ENCODE results near the gene SYNRG.
"Not testable (repeated sequence)": the region's sequence is repeated elsewhere in the genome, so short reads cannot be mapped to it uniquely, and the experiment has no call there.

Gene SYNRG

DNA sequence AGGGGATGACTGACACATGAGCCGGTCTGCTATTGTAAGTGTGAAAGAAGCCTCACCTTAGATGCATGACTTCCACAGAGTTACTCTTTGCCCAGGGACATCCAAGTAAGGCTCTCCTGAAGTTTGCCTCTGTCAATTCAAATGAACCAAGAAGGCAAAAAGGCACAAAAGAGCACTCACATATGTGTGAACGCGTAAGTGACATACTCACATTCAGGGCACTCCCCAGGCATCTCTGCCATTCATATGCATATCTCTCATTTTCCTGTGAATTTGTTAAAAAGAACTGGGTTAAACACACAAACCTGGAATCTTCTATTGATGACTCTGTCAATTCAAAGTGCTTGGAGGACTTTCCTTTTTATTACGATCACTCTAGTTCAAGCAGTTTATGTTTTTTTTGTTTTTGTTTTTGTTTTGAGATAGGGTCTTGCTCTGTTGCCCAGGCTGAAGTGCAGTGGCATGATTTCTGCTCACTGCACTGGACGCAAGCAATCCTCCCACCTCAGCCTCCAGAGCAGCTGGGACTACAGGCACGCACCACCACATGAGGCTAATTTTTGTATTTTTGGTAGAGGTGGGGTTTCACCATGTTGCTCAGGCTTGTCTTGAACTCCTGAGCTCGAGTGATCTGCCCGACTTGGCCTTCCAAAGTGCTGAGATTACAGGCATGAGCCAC lies 70.1 kb downstream of the SYNRG start:
- no peak for DNase-seq (ENCODE audit: low spot score)

DNA sequence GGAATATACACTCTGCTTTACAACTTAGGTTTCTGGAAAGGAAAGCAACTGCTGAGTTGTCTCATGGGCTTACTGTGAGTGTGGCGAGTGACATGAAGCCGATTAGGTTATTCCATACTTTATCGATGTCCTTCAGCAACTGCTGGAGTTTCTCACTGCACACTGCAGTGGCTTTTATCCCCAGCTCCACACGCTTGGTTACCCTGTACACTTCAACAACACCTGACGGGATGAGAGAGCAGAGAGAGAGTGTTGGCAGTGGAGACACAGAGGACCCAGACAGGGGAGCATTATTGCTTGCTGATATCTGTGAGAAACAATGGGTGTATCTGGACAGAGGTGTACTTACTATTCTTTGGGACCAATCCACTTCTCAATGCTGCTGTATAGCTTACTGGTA lies 73.3 kb downstream of the SYNRG start:
- no peak for DNase-seq (ENCODE audit: low spot score)

DNA sequence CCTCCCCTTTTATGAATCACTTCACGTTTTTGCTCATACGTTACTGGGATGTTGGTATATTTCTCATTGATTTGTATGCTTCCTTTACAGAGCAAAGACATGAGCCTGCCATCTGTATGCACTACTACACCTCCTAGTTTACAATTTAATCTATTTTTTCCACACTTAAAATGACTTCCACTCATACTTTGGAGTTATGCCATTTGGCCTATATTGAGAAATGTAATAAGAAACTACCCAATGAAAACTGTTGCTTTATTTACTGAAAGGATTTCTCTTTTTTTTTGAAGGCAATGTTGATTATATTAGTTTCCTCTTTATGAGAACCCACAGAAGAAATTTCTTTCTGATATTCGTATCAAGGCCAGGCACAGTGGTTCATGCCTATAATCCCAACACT lies 76.5 kb downstream of the SYNRG start:
- no peak for DNase-seq (ENCODE audit: low spot score)

DNA sequence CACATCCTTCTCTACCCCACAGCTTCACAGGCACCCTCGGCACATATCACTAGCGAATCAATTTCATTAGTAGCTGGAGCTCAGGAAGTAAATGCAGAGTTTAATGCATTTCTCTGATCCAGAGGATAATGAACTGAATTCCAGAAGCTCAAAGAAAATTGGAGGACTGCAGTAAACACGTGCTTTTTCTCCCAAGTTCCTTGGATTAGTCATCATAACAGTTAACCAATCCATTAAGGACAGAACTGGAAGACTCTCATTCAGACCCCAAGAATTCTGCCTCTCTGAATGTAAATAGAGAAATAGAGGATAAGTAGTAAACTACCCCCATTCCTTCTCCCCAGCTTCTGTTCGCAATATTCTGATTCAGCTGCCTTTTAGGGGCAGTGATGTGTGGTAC lies 78.8 kb downstream of the SYNRG start:
- no peak for DNase-seq (ENCODE audit: low spot score)

DNA sequence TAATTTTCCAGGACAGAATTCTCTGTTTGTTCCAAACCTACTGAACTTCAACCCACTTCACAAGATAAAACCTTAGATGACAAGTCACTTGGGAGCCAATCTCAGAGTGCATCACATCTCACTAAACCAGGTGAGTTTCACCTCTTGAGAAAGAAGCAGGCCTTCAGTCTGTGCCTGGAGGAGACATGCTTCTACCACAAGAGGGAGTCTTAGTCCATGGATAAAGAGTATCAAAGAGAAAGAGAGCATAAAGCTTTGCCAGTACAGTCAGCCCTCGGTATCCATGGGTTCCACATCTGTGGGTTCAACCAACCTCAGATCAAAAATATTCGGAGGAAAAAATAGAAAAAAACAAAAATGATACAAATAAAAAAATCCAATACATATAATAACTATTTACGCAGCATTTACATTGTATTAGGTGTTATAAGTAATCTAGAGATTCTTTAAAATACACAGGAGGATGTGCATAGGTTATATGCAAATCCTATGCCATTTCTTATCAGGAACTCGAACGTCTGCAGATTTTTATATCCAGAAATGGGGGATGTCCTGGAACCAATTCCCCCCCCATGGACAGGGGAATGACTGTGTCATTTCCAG lies 81.9 kb downstream of the SYNRG start:
- peak; percentile 70 for DNase-seq (ENCODE audit: low spot score)

DNA sequence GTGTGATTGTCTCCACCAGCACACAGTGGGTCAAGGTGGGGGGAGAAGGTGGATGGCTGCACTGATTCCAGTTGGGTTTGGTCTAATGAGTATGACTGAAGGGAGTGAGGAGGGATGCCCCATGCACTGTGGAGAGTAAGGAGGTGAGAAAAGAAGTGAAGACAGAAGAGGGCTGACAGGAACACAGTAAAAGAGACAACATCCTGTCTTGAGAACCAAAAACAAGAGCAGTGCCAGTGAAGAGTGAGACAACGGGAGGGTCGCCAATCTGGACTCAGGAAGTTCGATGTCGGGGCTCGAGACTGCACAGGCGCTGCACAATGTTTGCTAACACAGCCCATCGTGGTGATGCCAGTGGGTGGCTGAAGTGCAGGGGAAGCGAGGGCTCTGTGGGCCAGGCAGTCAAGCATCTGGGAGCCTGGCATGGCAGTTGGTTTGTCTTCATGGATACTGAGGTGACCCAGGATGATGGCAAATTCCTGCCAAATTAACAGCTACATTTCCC lies 85.5 kb downstream of the SYNRG start:
- no peak for DNase-seq (ENCODE audit: low spot score)

DNA sequence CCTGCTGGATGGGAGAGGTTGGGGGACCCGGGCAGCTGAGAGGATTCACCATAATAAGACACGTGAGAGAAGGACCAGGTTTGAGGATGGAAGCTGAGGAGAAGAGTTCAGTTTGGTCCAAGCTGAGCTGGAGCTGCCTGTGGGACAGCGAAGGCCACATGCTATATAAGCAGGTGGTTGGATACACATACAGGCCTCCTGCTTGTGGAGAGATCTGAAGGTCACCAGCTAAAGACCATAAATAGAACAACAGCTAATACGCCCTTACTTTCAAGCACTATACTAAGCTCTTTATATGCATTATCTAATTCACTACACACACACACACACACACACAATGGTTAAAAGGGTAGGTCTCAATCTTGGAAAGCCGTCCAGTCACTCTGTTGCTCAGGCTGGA lies 87.4 kb downstream of the SYNRG start:
- DNase-seq (ENCODE audit: low spot score): no peak

DNA sequence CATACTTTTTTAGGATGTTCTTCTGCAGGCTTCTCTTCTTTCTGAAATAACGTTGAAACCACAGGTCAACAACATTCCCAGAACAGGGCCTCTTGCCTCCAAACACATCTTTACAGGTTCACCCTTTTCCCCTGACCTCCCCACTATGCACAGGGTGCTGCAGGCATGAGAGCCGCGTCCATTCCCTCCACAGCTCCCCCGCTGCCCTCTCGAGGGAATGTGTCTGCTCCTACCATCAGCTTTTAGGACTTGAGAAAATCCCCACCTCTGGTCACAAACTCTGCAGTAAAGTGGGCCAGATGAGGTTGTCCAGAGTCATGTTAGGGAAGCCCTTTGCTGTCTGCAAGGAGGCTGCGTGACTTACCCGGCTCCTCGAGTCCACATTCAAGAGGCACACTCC lies 89.0 kb downstream of the SYNRG start:
- no peak for DNase-seq (ENCODE audit: low spot score)

DNA sequence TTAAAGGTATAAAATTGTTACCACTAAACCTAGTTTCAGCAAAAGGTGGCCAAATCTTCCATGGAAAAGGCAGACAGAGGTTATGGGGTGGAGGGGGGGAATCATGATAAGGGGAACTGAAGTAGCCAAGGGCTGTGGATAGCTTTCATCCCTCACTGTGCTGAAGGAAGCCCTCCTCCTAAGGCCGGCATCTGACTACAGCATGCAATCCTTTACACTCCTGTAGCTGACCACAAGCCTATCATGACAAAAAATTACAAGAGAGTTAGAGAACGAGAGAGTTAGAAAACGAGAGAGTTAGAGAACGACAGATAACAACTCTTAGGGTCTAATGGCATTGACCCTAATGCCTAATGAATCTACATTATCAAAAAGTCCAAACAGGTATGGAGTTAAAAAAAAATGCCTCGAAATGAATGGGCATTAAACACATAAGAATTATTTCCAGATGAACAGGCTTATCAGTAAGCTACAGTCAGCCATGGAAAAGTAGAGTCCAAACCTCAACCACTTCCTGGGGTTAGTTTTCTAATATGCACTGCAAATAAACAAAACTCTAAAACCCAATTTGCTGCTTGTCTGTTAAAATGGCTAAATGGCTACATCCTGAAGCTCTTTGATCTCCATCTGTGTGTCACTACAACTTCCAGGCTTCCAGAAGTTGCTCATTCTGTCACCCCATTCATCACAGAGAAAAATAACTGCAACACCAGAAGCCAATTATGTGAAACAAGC lies 89.8 kb downstream of the SYNRG start:
- peak; percentile 22 for DNase-seq (ENCODE audit: low spot score)

DNA sequence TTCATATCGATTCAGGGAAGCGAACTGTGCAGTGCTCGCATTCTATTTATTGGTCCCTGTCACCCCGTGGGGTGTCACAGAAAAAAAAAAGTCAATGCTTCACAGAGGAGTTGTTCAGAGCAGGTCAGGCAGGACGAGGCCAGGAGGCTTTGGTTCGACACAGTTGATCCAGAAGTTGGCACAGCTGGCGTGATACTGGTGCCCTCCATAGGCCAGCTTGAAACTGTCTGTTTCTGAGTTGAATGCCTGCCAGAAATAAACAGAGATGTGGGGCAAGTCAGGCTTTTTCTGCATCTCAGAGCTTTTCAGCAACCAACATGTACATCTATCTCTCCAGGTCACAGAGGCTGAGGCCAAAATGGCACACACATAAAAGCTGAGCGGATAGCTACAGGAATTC lies 90.4 kb downstream of the SYNRG start:
- DNase-seq (ENCODE audit: low spot score): no peak

DNA sequence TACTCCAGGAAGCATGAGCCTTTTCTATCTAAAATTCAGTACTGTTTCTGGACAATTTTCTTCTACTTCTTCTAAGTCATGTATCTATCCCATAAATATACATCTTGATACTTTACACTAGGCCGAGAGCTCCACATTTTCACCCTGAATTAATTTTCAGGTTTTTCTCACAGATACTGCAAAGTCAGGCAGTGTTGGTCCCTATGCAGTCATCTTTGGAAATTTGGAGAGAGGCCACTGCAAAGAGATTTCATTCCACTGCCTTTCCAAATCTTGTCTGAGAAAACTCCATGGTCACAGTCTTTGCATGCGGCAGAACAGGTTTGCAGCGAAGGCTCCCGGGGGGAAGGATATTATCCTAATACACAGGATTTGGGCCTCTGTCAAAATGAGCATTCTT lies 91.3 kb downstream of the SYNRG start:
- DNase-seq (ENCODE audit: low spot score): no peak

DNA sequence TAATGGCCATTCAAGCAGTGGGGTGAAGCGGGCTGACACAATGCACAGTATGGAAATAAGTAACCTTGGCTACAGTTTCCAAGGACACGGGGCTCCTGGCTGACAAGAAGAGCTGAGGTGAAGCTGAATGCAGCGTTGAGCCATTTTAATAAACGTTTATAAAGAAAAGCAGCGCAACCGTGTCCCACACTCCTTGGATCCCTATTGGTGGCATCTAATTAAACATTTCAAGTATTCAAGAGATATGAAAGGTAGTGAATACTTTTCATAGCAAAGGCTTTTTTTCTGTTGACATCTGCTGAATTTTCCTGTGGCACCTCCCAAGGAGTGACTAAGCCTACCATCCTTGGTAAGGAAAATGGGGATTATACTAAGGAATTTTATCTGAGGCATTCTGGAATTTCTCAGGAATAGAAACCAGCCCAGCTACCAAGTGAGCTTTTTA lies 93.1 kb downstream of the SYNRG start:
- no peak for DNase-seq (ENCODE audit: low spot score)

DNA sequence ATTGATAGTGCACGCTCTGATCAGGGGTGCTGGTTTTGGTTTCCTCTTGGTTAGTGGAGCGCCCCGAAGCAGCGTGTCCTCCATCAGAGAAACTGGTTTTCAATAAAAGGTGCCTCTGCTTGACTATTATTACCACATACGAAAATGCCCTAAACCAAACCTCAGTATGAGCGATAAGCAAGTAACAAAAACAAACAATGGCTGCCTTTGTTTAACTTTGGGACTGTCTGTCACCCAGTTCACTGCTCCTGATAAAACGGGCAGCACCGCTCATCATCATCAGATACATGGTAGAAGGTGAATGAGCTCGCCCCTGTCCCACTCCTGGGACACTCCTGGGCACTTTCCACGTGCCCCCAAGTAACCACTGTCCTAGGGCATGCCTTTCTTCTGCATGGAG lies 95.5 kb downstream of the SYNRG start:
- no peak for DNase-seq (ENCODE audit: low spot score)

DNA sequence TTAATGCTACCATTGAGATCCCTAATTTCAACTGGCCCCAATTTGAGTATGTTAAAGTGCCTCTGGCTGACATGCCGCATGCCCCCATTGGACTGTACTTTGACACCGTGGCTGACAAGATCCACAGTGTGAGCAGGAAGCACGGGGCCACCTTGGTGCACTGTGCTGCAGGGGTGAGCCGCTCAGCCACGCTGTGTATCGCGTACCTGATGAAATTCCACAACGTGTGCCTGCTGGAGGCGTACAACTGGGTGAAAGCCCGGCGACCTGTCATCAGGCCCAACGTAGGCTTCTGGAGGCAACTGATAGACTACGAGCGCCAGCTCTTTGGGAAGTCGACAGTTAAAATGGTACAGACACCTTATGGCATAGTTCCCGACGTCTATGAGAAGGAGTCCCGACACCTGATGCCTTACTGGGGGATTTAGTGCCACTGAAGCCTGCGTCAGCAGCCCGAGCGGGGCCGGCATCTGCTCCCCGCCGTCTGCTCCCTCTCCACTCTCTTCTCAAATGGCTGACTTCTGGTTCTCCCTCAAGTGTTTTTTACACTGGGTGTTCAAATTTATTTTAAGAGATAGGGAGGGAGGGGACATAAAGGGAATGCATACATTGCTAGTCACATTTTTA lies 96.7 kb downstream of the SYNRG start:
- no peak for DNase-seq (ENCODE audit: low spot score)

DNA sequence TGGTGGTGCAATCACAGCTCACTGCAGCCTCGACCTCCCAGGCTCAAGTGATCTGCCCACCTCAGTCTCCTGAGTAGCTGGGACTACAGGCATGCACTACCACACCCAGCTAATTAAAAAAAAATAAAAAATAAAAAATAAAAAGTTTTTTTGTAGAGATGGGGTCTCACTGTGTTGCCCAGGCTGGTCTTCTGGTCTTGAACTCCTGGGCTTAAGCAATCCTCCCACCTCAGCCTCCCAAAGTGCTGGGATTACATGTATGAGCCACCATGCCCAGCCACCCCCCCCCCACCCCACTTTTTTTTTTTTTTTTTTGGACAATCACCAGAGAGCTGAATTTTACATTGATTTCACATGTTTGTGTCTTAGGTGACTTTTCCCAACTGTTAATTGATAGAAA lies 97.6 kb downstream of the SYNRG start:
- not testable (repeated sequence) for DNase-seq (ENCODE audit: low spot score)

DNA sequence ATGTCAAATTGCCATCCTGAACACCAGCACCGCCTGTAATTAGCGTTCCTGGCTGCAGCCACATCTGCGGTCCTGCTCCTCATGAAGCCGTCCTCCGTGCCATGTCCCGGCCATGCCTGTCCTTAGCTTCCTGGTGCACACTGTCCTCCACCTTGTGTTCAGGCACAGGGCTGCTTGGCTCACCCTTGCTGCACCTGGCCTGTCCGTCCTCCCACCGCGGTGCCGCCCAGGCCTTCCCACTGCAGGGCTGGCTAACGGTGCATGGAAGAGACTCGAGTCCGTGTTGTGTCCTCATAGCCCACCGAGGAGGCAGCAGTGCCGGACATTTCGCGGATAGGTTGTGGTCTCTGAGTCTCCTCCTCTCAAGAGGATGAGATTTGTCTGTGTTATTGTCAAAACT lies 99.2 kb downstream of the SYNRG start:
- no peak for DNase-seq (ENCODE audit: low spot score)

DNA sequence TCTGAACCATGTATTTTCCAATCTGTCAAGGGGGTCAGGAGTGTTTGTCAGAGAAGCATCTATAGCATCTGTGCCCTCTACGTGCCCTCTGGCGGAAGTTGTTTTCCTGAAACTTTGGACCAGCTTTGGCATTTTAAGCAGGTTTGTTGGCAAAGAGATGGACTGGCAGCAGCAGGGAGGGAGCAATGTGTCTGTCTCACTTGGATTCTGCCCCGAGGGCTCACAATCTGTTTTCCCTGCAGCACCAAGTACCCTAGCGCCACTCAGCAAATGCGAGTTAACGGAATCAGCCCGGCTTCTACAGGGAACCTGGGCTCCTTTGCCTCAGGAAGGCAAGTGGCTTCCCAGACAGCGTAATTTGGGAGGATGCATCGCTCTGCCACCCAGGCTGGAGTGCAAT lies 102.1 kb downstream of the SYNRG start:
- no peak for DNase-seq (ENCODE audit: low spot score)

DNA sequence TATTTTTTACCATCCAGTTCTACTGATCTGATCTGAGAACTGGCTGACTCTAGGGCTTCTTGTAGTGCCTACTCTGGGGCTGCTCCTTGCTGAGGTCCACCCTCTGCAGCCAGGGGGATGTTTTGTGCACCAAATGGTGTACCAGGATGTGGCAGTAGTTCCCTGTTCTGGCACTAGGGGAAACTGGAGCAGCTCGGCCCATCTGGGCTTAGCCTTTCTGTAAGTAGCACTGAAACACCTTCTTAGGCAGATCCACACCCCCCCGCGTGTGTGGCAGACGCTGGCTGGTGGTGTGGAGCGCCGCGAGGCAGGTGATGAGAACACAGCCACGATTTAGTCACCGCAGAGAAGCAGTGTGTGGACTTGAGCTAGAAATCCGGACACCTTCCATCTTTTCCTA lies 102.5 kb downstream of the SYNRG start:
- peak; percentile 35 for DNase-seq (ENCODE audit: low spot score)

DNA sequence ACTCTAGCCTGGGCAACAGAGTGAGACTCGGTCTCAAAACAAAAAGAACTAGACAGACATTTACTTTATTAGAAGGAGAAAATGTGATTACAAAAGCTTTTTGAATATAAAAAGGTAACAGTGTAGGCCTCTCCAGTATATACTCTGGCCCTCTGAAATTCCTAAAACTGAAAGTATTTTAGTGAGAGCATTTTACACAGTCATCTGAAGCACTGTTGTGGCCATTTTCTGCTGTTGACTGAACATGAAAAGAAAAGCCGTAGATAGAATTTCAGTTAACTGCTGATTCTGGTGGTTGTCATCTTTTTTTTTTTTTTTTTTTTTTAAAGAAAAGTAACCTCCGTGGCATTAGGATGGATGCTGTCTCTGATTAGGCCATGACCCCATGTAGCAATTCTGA lies 103.9 kb downstream of the SYNRG start:
- DNase-seq (ENCODE audit: low spot score): no peak

DNA sequence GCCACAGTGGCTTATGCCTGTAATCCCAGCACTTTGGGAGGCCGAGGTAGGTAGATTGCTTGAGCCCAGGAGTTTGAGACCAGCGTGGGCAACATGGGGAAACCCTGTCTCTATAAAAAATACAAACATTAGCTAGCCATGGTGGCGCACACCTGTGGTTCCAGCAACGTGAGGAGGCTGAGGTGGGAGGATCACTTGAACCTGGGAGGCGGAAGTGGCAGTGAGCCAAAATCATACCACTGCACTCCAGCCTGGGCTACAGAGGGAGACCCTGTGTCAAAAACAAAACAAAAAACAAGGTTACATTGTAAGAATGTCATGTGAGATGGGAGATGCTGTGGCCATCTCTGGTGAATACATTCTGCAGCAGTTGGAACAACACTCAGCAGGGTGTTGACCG lies 106.1 kb downstream of the SYNRG start:
- no peak for DNase-seq (ENCODE audit: low spot score)

DNA sequence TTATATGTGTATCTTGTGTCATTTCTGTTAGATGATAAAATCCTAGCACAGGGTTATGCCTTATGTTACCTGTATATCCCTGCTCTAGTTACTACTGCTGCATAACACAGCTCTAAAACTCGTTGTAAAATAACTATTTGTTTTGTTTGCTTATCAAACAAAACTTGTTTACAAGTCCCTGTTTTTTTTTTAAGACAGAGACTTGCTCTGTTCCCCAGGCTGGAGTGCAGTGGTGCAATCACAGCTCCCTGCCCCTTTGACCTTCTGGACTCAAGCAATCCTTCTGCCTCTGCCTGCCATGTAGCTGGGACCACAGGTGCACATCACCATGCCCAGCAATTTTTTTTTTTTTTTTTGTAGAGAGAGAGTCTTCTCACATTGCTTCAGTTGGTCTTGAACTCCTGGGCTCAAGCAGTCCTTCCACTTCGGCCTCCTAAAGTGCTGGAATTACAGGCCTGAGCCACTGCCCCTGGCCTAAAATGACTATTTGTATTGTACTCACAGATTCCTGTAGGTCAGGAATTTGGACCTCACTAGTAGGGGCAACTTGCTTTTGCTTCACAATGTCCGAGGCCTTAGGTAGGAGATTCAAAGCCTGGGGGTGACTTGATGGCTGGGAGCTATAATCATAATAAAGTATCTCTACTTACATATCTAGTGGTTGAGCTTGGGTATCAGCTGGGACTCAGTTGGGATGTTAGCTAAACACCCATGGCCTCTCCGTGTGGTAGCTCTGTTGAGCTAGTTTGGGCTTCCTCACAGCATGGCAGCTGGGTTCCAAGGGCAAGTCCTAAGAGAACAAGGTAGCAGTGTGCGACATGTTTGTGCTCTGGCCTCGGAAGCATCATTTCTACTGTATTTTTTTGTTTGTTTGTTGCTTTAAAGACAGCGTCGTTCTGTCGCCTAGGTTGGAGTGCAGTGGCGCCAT lies 106.9 kb downstream of the SYNRG start:
- DNase-seq (ENCODE audit: low spot score): no peak

DNA sequence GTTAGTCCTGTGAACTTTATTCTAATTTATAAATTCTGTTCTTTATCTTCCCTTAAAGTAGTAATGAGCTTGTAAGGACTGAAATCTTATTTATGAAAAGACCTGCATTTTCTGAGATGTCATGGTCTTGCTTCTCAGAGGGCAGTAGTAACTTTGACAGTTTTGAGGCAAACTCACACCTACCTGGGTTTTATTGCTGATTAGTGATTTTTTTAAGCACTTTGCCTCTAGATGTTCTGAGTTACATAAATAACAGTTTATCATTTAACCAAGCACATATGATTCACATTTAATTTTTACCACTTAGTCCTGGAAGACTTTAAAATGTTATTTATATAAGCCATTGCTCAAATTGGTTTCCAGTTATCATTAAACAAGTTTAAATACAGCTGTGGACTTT lies 108.8 kb downstream of the SYNRG start:
- no peak for DNase-seq (ENCODE audit: low spot score)
